Dermis blood vessel endothelial cell (primary cell): Measurements from ENCODE around the gene TCP11L2. TPM values are rescaled to one million over a fixed set of nuclear protein-coding genes. Genes with fewer than 3 reads are reported as not detected.

Source experiments
- total RNA-seq: library from RNA; depleted of rRNA; stranded (reverse); fragments of >200 nt; gene quantifications from 2 replicates; pipeline ENCODE4 v1.2.3, GENCODE V29; 2014

TCP11L2 gene
- total RNA-seq, 1 donor from 2014 or later: 64.5 TPM

Other genes starting within 250 kb of the TCP11L2 start
- 73.9 and 158 TPM in 2 replicates for gene NUAK1, start 163.8 kb upstream of the TCP11L2 start, total RNA-seq
- 72.7 and 111 TPM in 2 replicates for gene CKAP4, start 54.7 kb upstream of the TCP11L2 start, total RNA-seq
- gene POLR3B, start 55.0 kb downstream of the TCP11L2 start, total RNA-seq: 7.8 and 13.1 TPM in 2 replicates